Muscle layer of colon (tissue), 2 donors: ENCODE results near the gene REC8.

Source experiments
- H3K27ac ChIP-seq: one replicate; pipeline ENCODE4 v1.7.0; 2013; ENCODE audit warnings: low read depth, mild to moderate bottlenecking, low read length, moderate library complexity
- H3K27me3 ChIP-seq, 2 donors: one replicate each; pipeline ENCODE4 v1.7.0; 2013; ENCODE audit warnings: low read length in 2 of 2, mild to moderate bottlenecking in 2 of 2; ENCODE audit not compliant: insufficient read depth in 2 of 2, control insufficient read depth in 1 of 2
- H3K36me3 ChIP-seq: one replicate; pipeline ENCODE4 v1.7.0; 2013; ENCODE audit warnings: mild to moderate bottlenecking, low read length; ENCODE audit not compliant: insufficient read depth
- H3K4me1 ChIP-seq: one replicate; pipeline ENCODE4 v1.7.0; 2013; ENCODE audit warnings: mild to moderate bottlenecking, low read length; ENCODE audit not compliant: insufficient read depth
- H3K4me3 ChIP-seq, 2 donors: one replicate each; pipeline ENCODE4 v1.7.0; 2013; ENCODE audit warnings: low read length in 2 of 2, low read depth in 1 of 2, mild to moderate bottlenecking in 1 of 2, moderate library complexity in 1 of 2
- H3K9ac ChIP-seq: one replicate; pipeline ENCODE4 v1.7.0; 2013; ENCODE audit warnings: low read length
- H3K9me3 ChIP-seq: one replicate; pipeline ENCODE4 v1.7.0; 2013; ENCODE audit warnings: mild to moderate bottlenecking, low read length
- donor health status: abdominal sarcoma.
- donor health status: Adenocarcinoma of cecum.

The REC8 gene

DNA sequence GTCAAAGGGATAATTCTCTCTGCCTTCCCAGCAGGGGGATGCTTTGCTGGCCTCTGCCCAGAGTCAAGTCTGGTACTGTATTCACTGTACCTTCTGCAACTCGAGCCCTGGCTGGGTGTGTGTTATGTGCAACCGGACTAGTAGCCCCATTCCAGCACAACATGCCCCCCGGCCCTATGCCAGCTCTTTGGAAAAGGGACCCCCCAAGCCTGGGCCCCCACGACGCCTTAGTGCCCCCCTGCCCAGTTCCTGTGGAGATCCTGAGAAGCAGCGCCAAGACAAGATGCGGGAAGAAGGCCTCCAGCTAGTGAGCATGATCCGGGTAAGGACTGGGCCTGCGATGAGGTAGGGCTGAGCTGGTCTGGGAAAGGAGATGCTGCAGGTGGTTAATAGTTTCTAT lies 21.3 kb upstream of the REC8 start:
- peaks cover 46% of the 10 kb centered on the region for H3K36me3 ChIP-seq
- no peaks in the 10 kb centered on the region for H3K27me3 ChIP-seq
- no peak overlapping the region for H3K27ac ChIP-seq
- H3K9me3 ChIP-seq, result no peaks in the 10 kb centered on the region
- H3K9ac ChIP-seq, result no peak overlapping the region
- H3K4me1 ChIP-seq, result peaks cover 26% of the 10 kb centered on the region
- no peak overlapping the region for H3K4me3 ChIP-seq

- peaks cover 22% of the 10 kb centered on the region for H3K4me1 ChIP-seq
- no peak overlapping the region for H3K4me3 ChIP-seq
- H3K27me3 ChIP-seq, result no peaks in the 10 kb centered on the region
- peaks cover 50% of the 10 kb centered on the region for H3K36me3 ChIP-seq
- H3K9ac ChIP-seq, result no peak overlapping the region
- H3K27ac ChIP-seq, result no peak overlapping the region
- no peaks in the 10 kb centered on the region for H3K9me3 ChIP-seq
Observed at GRCh38 chr14:24150993-24151392, 20.9 kb upstream of the REC8 start.

- Histone ChIP-seq H3K36me3 (peaks cover 51% of the 10 kb centered on the region), H3K4me3 (no peak overlapping the region), H3K4me1 (peaks cover 20% of the 10 kb centered on the region)
Observed at GRCh38 chr14:24151404-24152080, 20.3 kb upstream of the REC8 start.

GRCh38 chr14:24155100-24155499 lies 16.8 kb upstream of the REC8 start:
- Histone ChIP-seq H3K9me3 (no peaks in the 10 kb centered on the region), H3K4me1 (no peaks in the 10 kb centered on the region), H3K36me3 (peaks cover 66% of the 10 kb centered on the region)

More at GRCh38 chr14:24151404-24152080, 20.3 kb upstream of the REC8 start:
- Histone ChIP-seq H3K9ac (no peak overlapping the region), H3K27ac (no peak overlapping the region), H3K9me3 (no peaks in the 10 kb centered on the region), H3K27me3 (no peaks in the 10 kb centered on the region)

GRCh38 chr14:24156840-24157239 lies 15.0 kb upstream of the REC8 start:
- H3K9me3 ChIP-seq, result no peaks in the 10 kb centered on the region
- no peak overlapping the region for H3K4me3 ChIP-seq
- no peak overlapping the region for H3K9ac ChIP-seq
- no peak overlapping the region for H3K27ac ChIP-seq
- no peaks in the 10 kb centered on the region for H3K27me3 ChIP-seq
- peaks cover 57% of the 10 kb centered on the region for H3K36me3 ChIP-seq
- H3K4me1 ChIP-seq, result peaks cover 9% of the 10 kb centered on the region

More at GRCh38 chr14:24155100-24155499, 16.8 kb upstream of the REC8 start:
- Histone ChIP-seq H3K27ac (no peak overlapping the region), H3K9ac (no peak overlapping the region), H3K27me3 (no peaks in the 10 kb centered on the region), H3K4me3 (no peak overlapping the region)

DNA sequence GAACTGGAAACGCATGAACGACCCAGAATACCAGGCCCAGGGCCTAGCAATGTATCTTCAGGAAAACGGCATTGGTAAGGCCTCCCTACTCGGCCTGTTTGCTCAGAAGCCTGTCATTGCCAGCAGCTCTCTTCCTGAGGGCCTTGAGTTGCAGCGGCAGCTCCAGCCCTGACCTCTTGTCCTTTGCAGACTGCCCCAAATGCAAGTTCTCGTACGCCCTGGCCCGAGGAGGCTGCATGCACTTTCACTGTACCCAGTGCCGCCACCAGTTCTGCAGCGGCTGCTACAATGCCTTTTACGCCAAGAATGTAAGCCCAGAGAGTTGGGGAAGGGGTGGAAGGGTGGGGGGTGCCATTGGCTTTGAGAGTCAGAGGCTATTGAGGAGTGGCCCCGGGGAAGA lies 14.5 kb upstream of the REC8 start:
- H3K4me1 ChIP-seq, result peaks cover 14% of the 10 kb centered on the region
- H3K27ac ChIP-seq, result no peak overlapping the region
- no peak overlapping the region for H3K9ac ChIP-seq
- no peaks in the 10 kb centered on the region for H3K9me3 ChIP-seq
- H3K4me3 ChIP-seq, result no peak overlapping the region
- peaks cover 53% of the 10 kb centered on the region for H3K36me3 ChIP-seq
- no peaks in the 10 kb centered on the region for H3K27me3 ChIP-seq

- Histone ChIP-seq H3K27ac (peak overlapping the region; percentile 94), H3K4me3 (no peak overlapping the region), H3K36me3 (peaks cover 65% of the 10 kb centered on the region), H3K9ac (no peak overlapping the region), H3K4me1 (peaks cover 26% of the 10 kb centered on the region), H3K9me3 (no peaks in the 10 kb centered on the region), H3K27me3 (no peaks in the 10 kb centered on the region)
Observed at GRCh38 chr14:24159777-24160498, 11.9 kb upstream of the REC8 start.

DNA sequence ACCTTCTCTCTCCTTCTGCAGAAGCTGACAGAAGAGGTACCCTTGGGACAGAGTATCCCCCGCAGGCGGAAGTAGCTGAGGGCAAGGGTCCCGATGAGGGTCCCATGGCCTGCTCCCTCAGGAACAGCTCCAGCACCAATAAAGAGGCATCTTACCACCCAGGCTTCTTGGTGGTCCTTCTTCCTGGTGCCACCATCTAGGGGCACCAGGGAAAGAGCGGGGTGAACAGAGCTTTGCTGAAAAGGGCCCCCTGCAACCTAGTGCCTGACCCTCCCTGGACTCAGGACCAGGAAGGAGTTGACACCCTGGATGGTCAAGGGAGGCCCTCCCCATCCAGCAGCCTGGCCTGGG lies 11.4 kb upstream of the REC8 start:
- peak overlapping the region; percentile 94 for H3K27ac ChIP-seq
- no peak overlapping the region for H3K4me3 ChIP-seq
- no peaks in the 10 kb centered on the region for H3K27me3 ChIP-seq
- H3K4me1 ChIP-seq, result peaks cover 26% of the 10 kb centered on the region
- H3K36me3 ChIP-seq, result peaks cover 65% of the 10 kb centered on the region
- no peaks in the 10 kb centered on the region for H3K9me3 ChIP-seq
- H3K9ac ChIP-seq, result peak overlapping the region; percentile 91

DNA sequence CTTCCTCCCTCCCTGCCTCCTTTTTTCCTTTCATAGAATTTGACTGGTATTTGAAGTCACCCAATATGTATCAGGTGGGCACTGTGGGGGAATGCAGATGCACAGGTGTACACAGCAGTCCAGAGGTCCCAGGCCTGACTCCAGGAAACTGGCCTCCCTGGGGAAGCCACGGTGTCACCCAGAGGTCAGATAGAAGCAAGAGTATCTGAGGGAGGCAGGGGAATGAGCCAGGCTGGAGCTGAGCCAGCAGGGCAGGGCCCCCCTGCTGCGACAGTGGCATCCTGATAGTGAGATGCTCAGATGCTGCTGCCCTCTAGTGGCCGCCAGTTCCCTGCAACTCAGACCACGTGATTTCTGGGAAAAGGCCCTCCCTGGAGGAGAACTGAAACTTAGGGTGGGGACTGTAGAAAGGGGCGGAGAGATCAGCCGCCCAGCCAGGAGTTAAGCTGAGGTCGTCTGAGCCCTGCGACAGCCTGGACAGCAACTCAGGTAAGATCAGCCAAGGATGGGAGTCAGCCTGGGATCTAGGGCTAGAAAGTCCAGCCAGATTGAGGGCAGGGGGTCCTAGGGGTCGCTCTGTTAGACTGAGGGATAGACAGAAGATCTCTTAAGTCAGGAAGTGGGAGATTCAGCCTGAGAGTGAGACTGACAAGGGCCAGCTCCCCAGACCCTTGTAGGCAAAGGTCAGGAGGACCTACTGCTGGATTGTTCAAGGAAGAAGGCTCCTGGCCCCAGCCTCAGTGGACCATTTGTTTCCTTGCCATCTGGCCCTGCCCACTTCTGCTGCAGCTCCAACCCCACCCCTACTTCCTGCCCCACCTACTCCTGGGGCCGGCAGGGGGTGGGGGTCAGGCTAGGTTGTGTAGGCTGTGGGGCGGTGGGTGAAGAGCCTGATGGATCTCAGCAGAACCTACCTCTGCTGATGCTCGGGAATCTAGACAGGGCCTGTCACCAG lies 10.8 kb upstream of the REC8 start, which contains the start of gene IRF9:
TSS of gene IRF9 (plus strand) at position 416 of the 955 bp plus-strand sequence. CDS start 880 bp downstream, outside the sequence.
- peaks cover 66% of the 10 kb centered on the region for H3K36me3 ChIP-seq
- no peaks in the 10 kb centered on the region for H3K27me3 ChIP-seq
- H3K4me3 ChIP-seq, result peak within 1 kb of the TSS; percentile 78 to 93
- peak within 1 kb of the TSS; percentile 94 for H3K27ac ChIP-seq
- peaks cover 26% of the 10 kb centered on the region for H3K4me1 ChIP-seq
- no peaks in the 10 kb centered on the region for H3K9me3 ChIP-seq
- H3K9ac ChIP-seq, result peak within 1 kb of the TSS; percentile 91

GRCh38 chr14:24162093-24162492 lies 9.8 kb upstream of the REC8 start:
- Histone ChIP-seq H3K4me3 (peak overlapping the region; percentile 78 to 93), H3K27me3 (no peaks in the 10 kb centered on the region), H3K36me3 (peaks cover 69% of the 10 kb centered on the region), H3K4me1 (peaks cover 26% of the 10 kb centered on the region), H3K9ac (peak overlapping the region; percentile 91), H3K27ac (peak overlapping the region; percentile 94), H3K9me3 (no peaks in the 10 kb centered on the region)

DNA sequence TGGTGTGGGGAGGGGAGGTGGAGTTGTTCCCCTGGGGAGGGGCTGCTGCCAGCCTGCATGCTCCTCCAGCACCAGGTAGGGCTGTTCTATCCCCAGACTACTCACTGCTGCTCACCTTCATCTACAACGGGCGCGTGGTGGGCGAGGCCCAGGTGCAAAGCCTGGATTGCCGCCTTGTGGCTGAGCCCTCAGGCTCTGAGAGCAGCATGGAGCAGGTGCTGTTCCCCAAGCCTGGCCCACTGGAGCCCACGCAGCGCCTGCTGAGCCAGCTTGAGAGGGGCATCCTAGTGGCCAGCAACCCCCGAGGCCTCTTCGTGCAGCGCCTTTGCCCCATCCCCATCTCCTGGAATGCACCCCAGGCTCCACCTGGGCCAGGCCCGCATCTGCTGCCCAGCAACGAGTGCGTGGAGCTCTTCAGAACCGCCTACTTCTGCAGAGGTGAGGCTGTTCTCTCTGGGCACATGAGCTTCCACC lies 7.3 kb upstream of the REC8 start:
- Histone ChIP-seq H3K4me3 (no peak overlapping the region), H3K36me3 (peaks cover 54% of the 10 kb centered on the region), H3K27ac (no peak overlapping the region), H3K27me3 (no peaks in the 10 kb centered on the region), H3K9me3 (no peaks in the 10 kb centered on the region), H3K4me1 (peaks cover 26% of the 10 kb centered on the region), H3K9ac (no peak overlapping the region)
